Upper lobe of right lung (tissue), 1 donor: Measurements from ENCODE around the gene DRC7. TPM values are rescaled to one million over a fixed set of nuclear protein-coding genes. Genes with fewer than 3 reads are reported as not detected.
A peak's percentile ranks its signal among the peaks of the same experiment; 100 is the strongest.
"Not testable (repeated sequence)": the region's sequence is repeated elsewhere in the genome, so short reads cannot be mapped to it uniquely, and the experiment has no call there.

ENCODE experiments used
- ATAC-seq: fragments of 200-7000 bp; cut with Tn5 transposase; one replicate; pipeline ENCODE4 v1.9.1; 2020; ENCODE audit warnings: mild to moderate bottlenecking, moderate library complexity
- DNase-seq: peaks from one replicate; pipeline ENCODE4 v3.0.0-alpha.2; 2020
- H3K27ac ChIP-seq: fragments of 200-600 bp; one replicate; pipeline ENCODE4 v1.8.0; 2022
- H3K27me3 ChIP-seq: fragments of 200-600 bp; one replicate; pipeline ENCODE4 v1.8.0; 2022; ENCODE audit warnings: mild to moderate bottlenecking
- H3K36me3 ChIP-seq: fragments of 200-600 bp; one replicate; pipeline ENCODE4 v1.8.0; 2022
- H3K4me1 ChIP-seq: fragments of 200-600 bp; one replicate; pipeline ENCODE4 v1.8.0; 2022
- H3K4me3 ChIP-seq: fragments of 200-600 bp; one replicate; pipeline ENCODE4 v1.8.0; 2022; ENCODE audit warnings: mild to moderate bottlenecking
- H3K9me3 ChIP-seq: fragments of 200-600 bp; one replicate; pipeline ENCODE4 v1.8.0; 2022
- CTCF ChIP-seq: fragments of 200-600 bp; IDR thresholded peaks from one replicate; pipeline ENCODE4 v1.8.0; 2022; ENCODE audit warnings: antibody characterized with exemption
- intact Hi-C: fragments of 100-400 bp; cut with DNase I; formaldehyde crosslinking; loops from one replicate; pipeline ENCODE4 v1.11.0; 2022
- total RNA-seq: library from RNA; stranded (reverse); fragmentation: NEBNext Ultra II Directional; extraction: Animal tissue kit (Norgen Biotek cat#: 25700); gene quantifications from one replicate; pipeline ENCODE4 v1.2.1, GENCODE V29; 2021
- donor health status: DM: no; HTN: yes; CAD: no; lungs with severe emphysema.

The DRC7 gene
- total RNA-seq, 1 donor from 2014 or later = not detected

GRCh38 chr16:57728336-57729181 lies 34.0 kb downstream of the DRC7 start:
- H3K27me3 ChIP-seq = no peaks in the 10 kb centered on the region
- no peak for DNase-seq
- H3K9me3 ChIP-seq = no peaks in the 10 kb centered on the region
- H3K4me1 ChIP-seq = no peaks in the 10 kb centered on the region
- no peak overlapping the region for H3K27ac ChIP-seq
- intact Hi-C loops = no loop called here
- no peak for TF ChIP-seq CTCF
- no peaks in the 10 kb centered on the region for H3K36me3 ChIP-seq
- no peak for ATAC-seq
- no peak overlapping the region for H3K4me3 ChIP-seq

GRCh38 chr16:57729182-57729484 lies 34.5 kb downstream of the DRC7 start:
- Histone ChIP-seq H3K9me3 (no peaks in the 10 kb centered on the region), H3K27ac (no peak overlapping the region), H3K4me1 (peaks cover 2% of the 10 kb centered on the region), H3K36me3 (no peaks in the 10 kb centered on the region), H3K4me3 (no peak overlapping the region), H3K27me3 (no peaks in the 10 kb centered on the region)
- intact Hi-C loops = no loop called here
- no peak for DNase-seq
- no peak for TF ChIP-seq CTCF
- no peak for ATAC-seq

DNA sequence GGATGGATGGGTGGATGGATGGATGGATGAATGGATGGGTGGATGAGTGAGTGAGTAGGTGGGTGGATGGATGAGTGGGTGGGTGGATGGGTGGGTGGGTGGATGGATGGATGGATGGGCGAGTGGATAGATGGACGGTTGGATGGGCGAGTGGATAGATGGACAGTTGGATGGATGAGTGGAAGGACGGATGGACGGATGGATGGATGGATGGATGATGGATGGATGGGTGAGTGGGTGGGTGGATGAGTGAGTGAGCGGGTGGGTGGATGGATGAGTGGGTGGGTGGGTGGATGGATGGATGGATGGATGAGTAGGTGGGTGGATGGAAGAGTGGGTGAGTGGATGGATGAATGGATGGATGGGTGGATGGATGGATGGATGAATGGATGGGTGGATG lies 35.2 kb downstream of the DRC7 start:
- DNase-seq, H3K9me3 ChIP-seq, H3K4me1 ChIP-seq, H3K27ac ChIP-seq, ATAC-seq, intact Hi-C loops, H3K4me3 ChIP-seq, H3K27me3 ChIP-seq, H3K36me3 ChIP-seq: not testable (repeated sequence)

DNA sequence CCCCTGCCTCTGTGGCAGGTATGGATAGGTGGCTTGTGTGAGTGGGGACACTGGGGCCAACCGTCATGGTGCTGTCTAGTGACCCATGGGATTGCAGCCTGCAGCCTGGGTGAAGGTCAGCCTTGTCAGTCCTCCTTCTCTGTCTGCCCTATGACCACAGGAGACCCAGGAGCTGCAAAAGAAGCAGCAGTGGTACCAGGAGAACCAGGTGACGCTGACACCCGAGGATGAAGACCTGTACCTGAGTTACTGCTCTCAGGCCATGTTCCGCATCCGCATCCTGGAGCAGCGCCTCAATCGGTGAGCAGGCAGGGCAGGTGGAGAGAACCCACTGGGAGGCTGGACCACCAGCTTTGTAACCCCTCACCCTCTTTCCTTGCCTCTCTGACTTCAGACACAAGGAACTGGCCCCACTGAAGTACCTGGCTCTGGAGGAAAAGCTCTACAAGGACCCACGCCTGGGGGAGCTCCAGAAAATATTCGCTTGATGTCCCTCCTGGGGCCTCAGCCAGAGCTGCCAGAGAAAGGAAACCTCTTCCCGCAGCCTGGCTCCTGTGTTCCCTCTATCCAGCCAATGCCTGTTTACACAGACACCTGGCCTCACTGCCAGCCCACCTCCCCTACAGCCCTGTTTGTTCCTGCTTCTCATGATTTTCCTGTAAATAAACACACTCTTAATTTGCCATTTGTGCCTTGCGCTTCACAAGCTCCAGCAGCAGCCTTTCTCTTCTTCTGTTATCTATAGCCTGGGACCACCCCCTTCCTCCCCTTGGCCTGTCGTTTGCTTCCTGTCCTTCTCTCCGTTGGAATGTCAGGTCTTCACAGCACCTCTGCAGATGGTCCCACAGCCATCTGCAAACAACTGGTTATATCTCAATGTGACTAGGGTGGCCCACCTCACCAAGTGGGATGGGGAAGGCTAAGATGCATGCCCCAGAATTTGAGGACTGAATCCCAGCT lies 36.4 kb downstream of the DRC7 start:
- TF ChIP-seq CTCF = no peak
- Histone ChIP-seq H3K9me3 (no peaks in the 10 kb centered on the region), H3K36me3 (no peaks in the 10 kb centered on the region), H3K4me1 (peaks cover 7% of the 10 kb centered on the region), H3K27ac (no peak overlapping the region), H3K27me3 (no peaks in the 10 kb centered on the region), H3K4me3 (no peak overlapping the region)
- ATAC-seq (no peak), DNase-seq (peak; percentile 48)
- intact Hi-C loops = no loop called here

- DNase-seq = no peak
- H3K27me3 ChIP-seq = no peaks in the 10 kb centered on the region
- no peak overlapping the region for H3K4me3 ChIP-seq
- H3K9me3 ChIP-seq = no peaks in the 10 kb centered on the region
- intact Hi-C loops = no loop called here
- H3K36me3 ChIP-seq = no peaks in the 10 kb centered on the region
- no peak for ATAC-seq
- TF ChIP-seq CTCF = no peak
- peaks cover 17% of the 10 kb centered on the region for H3K4me1 ChIP-seq
- H3K27ac ChIP-seq = no peak overlapping the region
These were observed 37.4 kb downstream of the DRC7 start for GRCh38 chr16:57732037-57732436.

DNA sequence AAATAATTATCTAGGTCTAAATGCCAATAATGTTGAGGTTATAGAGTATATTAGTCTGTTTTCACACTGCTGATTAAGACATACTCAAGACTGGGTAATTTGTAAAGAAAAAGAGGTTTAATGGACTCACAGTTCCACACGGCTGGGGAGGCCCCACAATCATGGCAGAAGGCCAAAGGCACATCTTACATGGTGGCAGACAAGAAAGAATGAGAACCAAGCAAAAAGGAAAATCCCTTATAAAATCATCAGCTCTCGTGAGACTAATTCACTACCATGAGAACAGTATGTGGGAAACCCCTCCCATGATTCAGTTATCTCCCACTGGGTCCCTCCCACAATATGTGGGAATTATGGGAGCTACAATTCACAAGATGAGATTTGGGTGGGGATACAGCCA lies 38.1 kb downstream of the DRC7 start:
- no peaks in the 10 kb centered on the region for H3K36me3 ChIP-seq
- DNase-seq = no peak
- no peaks in the 10 kb centered on the region for H3K27me3 ChIP-seq
- H3K4me3 ChIP-seq = no peak overlapping the region
- no peak overlapping the region for H3K27ac ChIP-seq
- H3K9me3 ChIP-seq = no peaks in the 10 kb centered on the region
- no peak for TF ChIP-seq CTCF
- ATAC-seq = no peak
- intact Hi-C loops = no loop called here
- H3K4me1 ChIP-seq = peaks cover 22% of the 10 kb centered on the region
